GM18519 (cell line): Measurements from ENCODE around the gene ATOSB.

Source experiments
- ATAC-seq: cut with Tn5 transposase; IDR thresholded peaks from one replicate; pipeline ENCODE4 v1.9.1; 2021; ENCODE audit warnings: mild to moderate bottlenecking, moderate library complexity; ENCODE audit not compliant: unreplicated experiment, low FRiP score

Gene ATOSB

DNA sequence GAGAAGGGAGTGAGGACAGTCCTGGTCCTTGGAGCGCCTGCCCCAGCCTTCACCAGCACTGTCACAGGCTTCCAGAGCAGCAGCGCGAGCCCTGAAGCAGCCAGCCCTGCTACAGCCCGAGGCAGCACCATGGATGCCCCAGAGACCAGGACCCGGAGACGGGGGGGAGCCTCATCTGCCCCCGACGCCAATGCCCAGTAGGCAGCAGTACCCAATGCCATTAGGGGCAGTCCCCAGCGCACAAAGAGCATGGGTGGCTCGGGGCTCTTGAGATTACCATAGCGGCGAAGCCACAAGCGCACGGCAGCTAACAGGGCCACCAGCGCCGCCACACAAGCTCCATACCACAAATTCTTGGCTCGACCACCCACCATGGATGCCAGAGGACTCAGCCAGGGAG lies 24.1 kb downstream of the ATOSB start:
- ATAC-seq, result no peak

- ATAC-seq, result no peak
Measured at GRCh38 chr9:35089434-35089833, 26.2 kb downstream of the ATOSB start.

GRCh38 chr9:35085078-35085477 lies 30.6 kb downstream of the ATOSB start:
- ATAC-seq, result no peak

DNA sequence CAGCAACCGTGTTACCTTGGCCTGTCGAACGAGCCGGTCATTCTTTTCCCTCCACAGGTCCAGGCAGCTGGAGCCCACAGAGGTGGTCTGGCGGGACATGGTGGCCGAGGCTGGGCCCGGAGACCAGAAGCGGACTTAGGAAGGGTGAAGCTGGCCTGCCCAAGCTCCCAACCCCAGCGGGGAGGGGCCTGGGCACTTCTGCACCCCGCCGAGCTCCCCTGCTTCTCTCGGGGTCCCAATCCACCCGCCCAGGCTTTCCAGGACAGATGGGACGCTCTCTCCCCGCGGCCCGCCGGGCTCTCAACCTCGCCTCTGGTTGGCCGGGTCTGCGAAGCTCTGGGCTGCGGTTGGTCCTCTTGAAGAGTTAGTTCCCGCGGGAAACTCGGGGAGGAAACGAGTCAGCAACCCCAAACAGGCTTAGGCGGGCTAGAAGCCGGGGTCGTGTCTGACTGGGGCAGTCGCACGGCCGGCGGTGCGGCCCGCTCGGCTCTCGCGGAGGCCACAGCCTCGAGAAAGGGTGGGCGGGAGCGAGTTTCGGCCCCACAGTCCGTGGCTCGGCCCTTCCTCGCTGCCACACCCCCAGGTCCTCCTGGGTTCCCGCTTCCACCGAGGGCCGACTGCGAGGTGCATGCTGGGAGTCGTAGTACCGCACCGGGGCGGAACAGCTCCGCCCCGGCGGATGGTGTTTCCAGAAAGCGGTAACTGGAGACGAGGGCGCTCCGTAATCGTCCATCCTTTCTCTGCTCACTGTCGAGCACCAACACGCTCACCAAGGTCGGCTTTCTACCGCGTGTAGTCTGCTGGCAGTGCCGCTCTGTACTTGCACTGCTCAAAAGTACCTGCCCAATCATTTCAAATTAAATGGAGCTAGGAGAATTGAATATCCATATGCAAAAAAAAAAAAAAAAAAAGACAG lies 36.0 kb downstream of the ATOSB start, which contains the start of gene FANCG:
TSS of gene FANCG (minus strand) at position 517 of the 916 bp plus-strand sequence. CDS start at position 99, 418 bp downstream.
- ATAC-seq, result peak; percentile 74

- ATAC-seq, result no peak
Measured at GRCh38 chr9:35079041-35079425, 36.6 kb downstream of the ATOSB start.

DNA sequence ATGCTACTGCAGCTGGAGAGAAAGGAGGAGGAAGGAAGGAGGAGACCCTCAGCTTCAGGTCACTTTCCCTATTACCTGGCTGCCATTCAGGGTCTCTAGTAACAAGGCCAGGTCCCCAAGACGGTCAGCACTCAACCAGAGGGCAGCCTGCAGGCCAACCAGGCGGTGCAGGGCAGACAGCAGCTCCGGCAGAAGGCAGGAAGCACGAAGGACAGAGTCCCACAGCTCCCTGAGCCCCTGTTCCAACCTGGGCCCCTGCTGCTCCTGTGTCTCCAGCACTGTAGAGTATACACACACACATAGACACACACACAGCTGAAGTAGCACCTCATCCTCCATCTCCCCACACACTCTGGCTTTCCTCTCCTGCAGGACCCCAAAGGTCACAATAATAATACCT lies 37.6 kb downstream of the ATOSB start:
- no peak for ATAC-seq

DNA sequence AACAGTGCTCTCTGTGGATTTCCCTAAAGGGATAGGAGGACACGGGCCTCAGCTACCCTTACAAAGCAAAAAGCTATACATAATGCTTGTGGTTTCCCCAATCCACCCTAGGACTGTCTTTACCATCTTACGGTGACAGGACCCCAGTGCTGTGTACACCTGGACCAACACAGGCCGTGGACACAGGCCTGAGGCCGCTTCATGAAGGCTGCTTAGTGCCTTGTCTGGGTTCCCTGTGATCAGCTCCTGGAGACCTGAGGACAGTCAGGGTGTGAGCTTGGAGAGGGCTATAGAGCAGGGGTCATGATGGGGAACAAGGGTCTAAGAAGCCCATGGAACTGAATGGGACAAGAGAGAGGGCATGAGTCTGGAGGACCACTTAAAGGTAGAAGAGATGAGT lies 38.8 kb downstream of the ATOSB start:
- ATAC-seq, result no peak

DNA sequence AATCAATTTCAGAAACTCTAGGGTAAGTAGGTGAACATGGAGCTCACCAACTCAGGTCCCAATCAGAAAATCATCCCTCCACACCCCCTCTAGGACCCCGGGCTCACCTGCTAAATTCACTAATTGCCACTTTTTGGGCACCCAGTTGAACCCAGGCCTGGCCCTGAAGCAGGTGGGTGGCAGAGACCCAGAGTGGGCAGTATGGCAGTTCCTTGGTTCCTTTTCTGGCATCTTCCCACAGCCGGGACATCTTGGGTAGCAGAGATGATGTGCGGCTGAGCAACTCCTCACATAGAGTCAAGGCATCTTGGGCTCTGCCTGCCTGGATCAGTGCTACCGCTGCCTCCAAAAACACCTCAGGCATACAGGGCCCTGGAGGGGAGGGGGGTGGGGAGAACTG lies 40.3 kb downstream of the ATOSB start:
- no peak for ATAC-seq

GRCh38 chr9:35074791-35075190 lies 40.9 kb downstream of the ATOSB start:
- no peak for ATAC-seq

DNA sequence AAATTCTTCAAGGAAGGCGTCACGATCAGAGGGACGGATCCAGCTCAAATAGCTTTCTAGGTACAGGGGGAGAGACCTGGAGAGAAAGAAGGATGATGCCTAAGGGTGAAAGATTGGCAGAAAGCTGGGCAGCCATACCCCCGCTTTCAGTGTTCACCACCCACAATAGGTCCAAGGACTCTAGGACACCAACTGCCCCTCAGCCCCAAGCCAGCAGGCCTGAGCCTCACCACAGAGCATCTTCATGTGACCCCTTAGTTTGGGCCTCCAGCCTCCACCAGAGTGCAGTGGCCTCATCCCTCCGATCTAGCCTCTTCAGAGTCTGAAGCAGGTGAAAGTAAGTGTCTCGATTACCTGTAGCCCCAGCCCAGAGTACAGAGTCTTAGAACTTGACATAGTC lies 41.5 kb downstream of the ATOSB start:
- no peak for ATAC-seq

GRCh38 chr9:35073279-35073612 lies 42.4 kb downstream of the ATOSB start:
- ATAC-seq, result no peak

DNA sequence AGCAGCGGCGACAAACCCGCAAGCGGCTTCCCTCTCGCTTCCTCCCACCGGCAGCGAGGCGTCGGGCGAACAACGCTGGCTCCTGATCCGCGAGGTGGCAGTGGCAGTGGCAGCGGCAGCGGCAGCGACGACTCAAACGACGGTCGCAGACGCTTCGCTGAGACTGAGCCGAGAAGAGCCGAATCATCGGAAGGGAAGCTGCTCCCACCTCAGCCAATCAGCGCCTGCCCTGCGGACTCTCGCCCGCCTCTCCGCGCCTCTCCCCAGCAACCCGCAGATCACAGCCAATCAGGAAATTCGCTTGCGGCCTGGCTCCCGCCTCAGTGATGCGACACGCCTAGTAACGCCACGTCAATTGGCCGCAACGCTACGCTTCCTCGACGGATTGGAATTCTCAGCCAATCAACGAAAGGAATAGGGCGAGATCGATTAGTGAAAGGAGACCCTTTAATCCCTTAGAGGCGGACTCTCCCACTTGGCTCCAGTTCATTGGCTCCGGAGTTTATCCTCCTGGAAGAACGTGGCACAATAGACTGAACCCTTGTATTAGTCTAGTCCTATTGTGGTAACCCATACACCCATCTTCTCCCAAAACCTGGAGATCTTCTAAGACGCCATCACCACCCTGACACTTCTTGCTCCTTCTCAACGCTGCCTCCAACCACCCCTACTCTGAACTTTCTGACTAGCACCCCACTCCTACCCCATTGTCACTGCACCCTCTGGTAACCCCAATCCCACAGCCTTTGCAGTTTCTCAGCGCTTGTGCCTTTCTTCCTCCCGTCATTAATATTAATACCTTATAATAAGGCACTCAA lies 43.0 kb downstream of the ATOSB start, which contains the start of gene VCP:
TSS of gene VCP (minus strand) at position 165 of the 818 bp plus-strand sequence. CDS start 272 bp downstream, outside the sequence.
- ATAC-seq, result peak; percentile 80

- ATAC-seq, result peak; percentile 46
Measured at GRCh38 chr9:35071814-35072460, 43.7 kb downstream of the ATOSB start.

DNA sequence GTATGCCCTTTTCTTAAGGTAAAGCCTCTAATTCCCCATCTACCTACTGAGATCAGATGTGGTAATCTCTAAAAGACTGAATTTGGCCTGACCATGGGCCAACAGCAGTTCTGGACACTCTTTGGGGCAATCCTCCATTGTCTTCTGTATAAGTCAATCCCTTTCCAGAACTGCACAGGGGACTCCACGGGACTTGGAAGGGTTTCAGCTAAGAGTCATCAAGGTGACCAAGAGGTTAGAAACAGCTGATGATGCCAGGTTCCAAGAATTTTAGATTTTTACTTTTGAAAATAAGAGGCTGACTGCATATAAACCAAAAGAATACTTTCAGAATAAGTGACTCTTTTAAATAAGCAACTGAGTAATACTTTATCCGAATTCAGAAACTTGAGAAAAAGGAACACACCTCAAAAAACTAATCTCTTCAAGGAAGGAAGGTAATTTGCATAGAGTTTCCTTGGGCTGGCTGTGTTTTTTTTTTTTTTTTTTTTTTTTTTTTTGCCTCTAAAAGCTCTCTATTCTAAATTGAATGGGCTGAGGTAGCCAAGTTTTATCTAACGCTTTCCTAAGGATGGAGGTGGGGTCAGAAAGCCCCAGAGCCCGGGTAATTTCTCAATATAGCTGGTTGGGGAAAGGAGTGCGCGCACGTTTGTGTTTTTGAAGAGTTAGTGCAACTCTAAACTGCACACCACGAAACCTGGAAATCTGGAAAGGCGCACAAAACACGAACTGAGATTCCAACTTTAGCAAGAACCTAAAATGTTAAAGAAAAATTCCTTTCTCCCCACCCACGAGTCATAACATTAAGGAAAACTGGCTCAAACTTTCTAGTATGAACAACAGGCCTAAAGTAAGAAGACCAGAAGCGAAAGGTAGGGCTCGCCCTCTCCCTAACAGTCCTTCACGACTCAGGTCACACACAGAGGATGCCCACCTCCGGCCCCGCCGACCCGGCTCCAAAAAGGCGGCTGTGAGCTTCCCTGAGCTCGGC lies 44.5 kb downstream of the ATOSB start:
- ATAC-seq, result no peak

- ATAC-seq, result no peak
Measured at GRCh38 chr9:35069020-35069419, 46.6 kb downstream of the ATOSB start.

- no peak for ATAC-seq
Measured at GRCh38 chr9:35067056-35067455, 48.6 kb downstream of the ATOSB start.

DNA sequence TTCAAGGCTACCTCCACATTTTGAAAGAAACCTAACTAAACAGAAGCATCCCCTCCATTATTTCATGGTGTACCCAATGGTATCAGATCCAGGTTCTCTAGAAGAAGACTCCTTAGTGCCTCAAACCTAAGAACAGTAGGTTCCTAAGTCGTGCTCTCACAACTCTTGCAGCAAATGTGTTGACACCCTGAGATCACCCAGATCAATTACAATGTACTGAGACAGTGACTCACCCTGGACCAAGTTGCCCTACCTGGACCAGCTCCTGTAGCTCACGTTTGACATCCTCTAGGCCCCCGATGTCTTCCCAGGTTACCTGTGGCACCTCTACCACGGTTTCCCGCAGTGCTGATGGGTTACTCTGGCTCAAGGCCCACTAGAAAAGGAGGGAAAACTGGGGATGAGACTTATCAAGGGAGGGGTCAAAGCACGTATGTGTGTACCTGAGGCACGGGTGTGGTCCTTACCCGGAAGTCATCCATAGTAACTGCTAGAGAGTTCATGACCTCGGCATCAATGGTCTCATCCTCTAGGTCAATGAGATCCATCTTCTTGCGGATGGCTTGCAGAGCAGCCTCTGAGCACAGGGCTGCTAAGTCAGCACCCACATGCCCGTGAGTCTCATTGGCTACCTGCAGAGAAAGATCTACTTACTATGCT lies 55.0 kb downstream of the ATOSB start:
- ATAC-seq, result no peak

DNA sequence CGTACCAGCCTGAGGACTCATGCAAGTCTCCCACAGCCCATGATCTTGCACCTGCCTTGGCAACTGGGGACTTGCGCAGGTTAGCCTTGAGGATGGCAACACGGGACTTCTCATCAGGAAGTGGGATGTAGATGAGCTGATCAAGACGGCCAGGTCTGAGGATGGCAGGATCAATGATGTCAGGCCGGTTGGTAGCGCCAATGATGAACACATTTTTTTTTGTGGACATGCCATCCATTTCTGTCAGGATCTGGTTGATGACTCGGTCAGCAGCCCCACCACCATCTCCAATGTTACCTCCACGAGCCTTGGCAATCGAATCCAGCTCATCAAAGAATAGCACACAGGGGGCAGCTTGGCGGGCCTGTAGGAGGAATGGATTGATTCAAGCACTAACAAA lies 56.2 kb downstream of the ATOSB start:
- no peak for ATAC-seq

GRCh38 chr9:35057271-35057620 lies 58.4 kb downstream of the ATOSB start:
- ATAC-seq, result no peak
